ENCODE data around the gene TAS2R8. TPM values are rescaled to one million over a fixed set of nuclear protein-coding genes. Genes with fewer than 3 reads are reported as not detected.

TAS2R8 gene
- total and polyA plus RNA-seq, 2 of the 8 experiments (the other 6 are each of a cell fraction or from before 2014, with no cell fraction given), result not detected

DNA sequence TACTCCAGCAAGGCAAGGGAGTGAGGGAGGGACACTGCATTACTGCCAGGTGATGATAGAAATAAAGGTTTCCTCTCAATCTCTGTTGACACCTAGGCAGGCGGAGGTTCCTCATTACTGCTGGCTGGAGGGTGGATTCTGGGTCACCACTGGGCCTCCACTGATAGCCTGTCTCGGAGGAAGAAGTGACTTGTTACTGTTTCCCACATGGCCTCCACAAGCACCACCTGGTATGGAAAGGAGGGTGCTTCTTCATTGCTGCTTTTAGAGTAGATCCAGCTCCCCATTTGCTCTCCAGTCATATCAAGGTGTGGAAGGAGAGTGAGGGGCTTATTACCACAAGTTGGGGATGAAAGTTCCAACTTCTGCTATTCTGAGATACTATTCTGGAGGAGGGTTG is 35.8 kb upstream of the TAS2R8 start:
- DNase-seq (ENCODE audit: low read depth in 1 of 2, low spot score in 2 of 2) (no peak), FAIRE-seq (no peak)
- Histone ChIP-seq H2AK5ac (ENCODE audit: low read depth, low read length) (no peak overlapping the region), H3K27ac (ENCODE audit: low read depth, low read length) (no peak overlapping the region), H2BK5ac (ENCODE audit: low read depth, low read length) (no peak overlapping the region), H3K4me1 (replicated peaks in 1 of 4; ENCODE audit: control insufficient read depth in 3 of 4, insufficient read depth in 4 of 4, low read length in 3 of 4) (peaks cover 0 to 2% (median 0%) of the 10 kb centered on the region in 4 experiments; a peak in 1 of 7 replicates), H3K79me2 (ENCODE audit: control insufficient read depth in 1 of 2, insufficient read depth in 2 of 2, low read length in 2 of 2) (no peaks in the 10 kb centered on the region), H2BK20ac (ENCODE audit: low read length) (no peak overlapping the region), H4K8ac (ENCODE audit: extremely low read depth, insufficient read depth, low read length) (no peak overlapping the region), H3K23me2 (ENCODE audit: low read depth, low read length) (no peaks in the 10 kb centered on the region), H3K79me1 (ENCODE audit: low read depth, low read length) (no peaks in the 10 kb centered on the region), H3K56ac (replicated peaks; ENCODE audit: insufficient read length, low read depth, low read length) (no peak overlapping the region), H3K4me3 (ENCODE audit: extremely low read depth in 1 of 4, insufficient read depth in 2 of 4, low read depth in 3 of 4, low read length in 4 of 4) (no peak overlapping the region), H4K91ac (replicated peaks; ENCODE audit: insufficient read length, low read length) (no peak overlapping the region), H3K4ac (replicated peaks; ENCODE audit: insufficient read length, low read depth, low read length) (no peak overlapping the region), H2AFZ (ENCODE audit: low read length) (no peak overlapping the region), H3K23ac (ENCODE audit: insufficient read length) (peak overlapping the region; percentile 89), H3K18ac (ENCODE audit: extremely low read depth, low read length) (no peak overlapping the region), H3K4me2 (ENCODE audit: insufficient read depth in 1 of 2, low read depth in 2 of 2, low read length in 2 of 2) (no peak overlapping the region), H3K9ac (replicated peaks in 1 of 4; ENCODE audit: extremely low read depth in 1 of 4, low read depth in 3 of 4, low read length in 3 of 4) (no peak overlapping the region), H4K5ac (ENCODE audit: insufficient read length, low read depth, low read length) (no peak overlapping the region), H3K9me3 (ENCODE audit: insufficient read depth in 2 of 2, low read depth in 1 of 2, low read length in 1 of 2) (no peaks in the 10 kb centered on the region), H3K14ac (ENCODE audit: insufficient read length) (no peak overlapping the region), H2BK15ac (ENCODE audit: low read length) (no peak overlapping the region), H2BK12ac (ENCODE audit: low read depth, low read length) (no peak overlapping the region), H3K36me3 (ENCODE audit: control insufficient read depth in 2 of 4, insufficient read depth in 4 of 4, low read length in 3 of 4) (no peaks in the 10 kb centered on the region), H4K20me1 (replicated peaks in 1 of 2; ENCODE audit: control insufficient read depth in 1 of 2, insufficient read depth in 2 of 2, low read length in 2 of 2) (no peaks in the 10 kb centered on the region), H3K27me3 (replicated peaks in 1 of 4; ENCODE audit: control insufficient read depth in 3 of 4, extremely low read depth in 1 of 4, insufficient read depth in 3 of 4, low read length in 3 of 4) (no peaks in the 10 kb centered on the region), H2BK120ac (replicated peaks; ENCODE audit: low read depth, low read length) (no peak overlapping the region)
- ChIA-PET CTCF (ENCODE audit: partially characterized antibody) (no interaction called here), POLR2A (ENCODE audit: partially characterized antibody) (no interaction called here)
- 89% methylated on average over 2 of the region's 2 CpGs; no CpG with 5 or more reads in 1 of the 2 experiments for WGBS, 2 experiments (ENCODE audit: extremely low coverage in 1 of 2, insufficient coverage in 1 of 2, insufficient read length in 1 of 2, insufficient replicate concordance in 2 of 2, low coverage in 1 of 2, low lambda C conversion rate in 2 of 2, missing lambda C conversion rate in 1 of 2)
- TF ChIP-seq SP4 (IDR thresholded peaks at IDR 0.05; ENCODE audit: low read length) (no peak), TAF7 (optimal IDR thresholded peaks at IDR 0.05; ENCODE audit: borderline replicate concordance, low read depth, low read length) (no peak)
- TF ChIP-seq, protein P1, sequence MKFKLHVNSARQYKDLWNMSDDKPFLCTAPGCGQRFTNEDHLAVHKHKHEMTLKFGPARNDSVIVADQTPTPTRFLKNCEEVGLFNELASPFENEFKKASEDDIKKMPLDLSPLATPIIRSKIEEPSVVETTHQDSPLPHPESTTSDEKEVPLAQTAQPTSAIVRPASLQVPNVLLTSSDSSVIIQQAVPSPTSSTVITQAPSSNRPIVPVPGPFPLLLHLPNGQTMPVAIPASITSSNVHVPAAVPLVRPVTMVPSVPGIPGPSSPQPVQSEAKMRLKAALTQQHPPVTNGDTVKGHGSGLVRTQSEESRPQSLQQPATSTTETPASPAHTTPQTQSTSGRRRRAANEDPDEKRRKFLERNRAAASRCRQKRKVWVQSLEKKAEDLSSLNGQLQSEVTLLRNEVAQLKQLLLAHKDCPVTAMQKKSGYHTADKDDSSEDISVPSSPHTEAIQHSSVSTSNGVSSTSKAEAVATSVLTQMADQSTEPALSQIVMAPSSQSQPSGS (IDR thresholded peaks at IDR 0.05; ENCODE audit: low read length), result no peak

All from H1 (cell line).